ENCODE measurements around the gene ZSCAN5C.
A peak's percentile ranks its signal among the peaks of the same experiment; 100 is the strongest.
"Not testable (repeated sequence)": the region's sequence is repeated elsewhere in the genome, so short reads cannot be mapped to it uniquely, and the experiment has no call there.

ZSCAN5C gene

GRCh38 chr19:56197646-56198045 is 4.4 kb upstream of the ZSCAN5C start, which contains the start of gene ZSCAN5B:
Gene ZSCAN5B, minus strand, starts transcription at chr19:56197783. Its CDS starts 4,731 bp downstream, at chr19:56193052.
- not testable (repeated sequence) for DNase-seq

- DNase-seq = no peak
Observed at GRCh38 chr19:56199687-56200086, 2.4 kb upstream of the ZSCAN5C start.

- DNase-seq = not testable (repeated sequence)
Observed at GRCh38 chr19:56207581-56207980, 5.5 kb downstream of the ZSCAN5C start.

- no peak for DNase-seq
Observed at GRCh38 chr19:56209091-56209490, 7.0 kb downstream of the ZSCAN5C start.

GRCh38 chr19:56210036-56210435 is 8.0 kb downstream of the ZSCAN5C start:
- DNase-seq = not testable (repeated sequence)

- DNase-seq = no peak
Observed at GRCh38 chr19:56211718-56212117, 9.6 kb downstream of the ZSCAN5C start.

GRCh38 chr19:56217039-56217949 is 15.2 kb downstream of the ZSCAN5C start:
- DNase-seq = no peak

- no peak for DNase-seq
Observed at GRCh38 chr19:56218961-56219360, 16.9 kb downstream of the ZSCAN5C start.

GRCh38 chr19:56221442-56221841 is 19.4 kb downstream of the ZSCAN5C start:
- DNase-seq = not testable (repeated sequence)

GRCh38 chr19:56221851-56222250 is 19.8 kb downstream of the ZSCAN5C start:
- no peak for DNase-seq

- no peak for DNase-seq
Observed at GRCh38 chr19:56222901-56223300, 20.8 kb downstream of the ZSCAN5C start.

GRCh38 chr19:56223481-56223880 is 21.4 kb downstream of the ZSCAN5C start:
- DNase-seq = no peak

GRCh38 chr19:56245121-56245740 is 43.2 kb downstream of the ZSCAN5C start:
- DNase-seq = no peak

- not testable (repeated sequence) for DNase-seq
Observed at GRCh38 chr19:56245764-56246163, 43.7 kb downstream of the ZSCAN5C start.

GRCh38 chr19:56248736-56249338 is 46.8 kb downstream of the ZSCAN5C start:
- DNase-seq = not testable (repeated sequence)

- DNase-seq = peak; percentile 7
Observed at GRCh38 chr19:56252699-56253422, 50.8 kb downstream of the ZSCAN5C start.

GRCh38 chr19:56253737-56254136 is 51.7 kb downstream of the ZSCAN5C start:
- DNase-seq = no peak

GRCh38 chr19:56258272-56258671 is 56.2 kb downstream of the ZSCAN5C start:
- DNase-seq = no peak

Measured in activated gamma-delta T cell (primary cell).